ENCODE results near the gene ZIC1. TPM values are rescaled to one million over a fixed set of nuclear protein-coding genes. Genes with fewer than 3 reads are reported as not detected.

Gene ZIC1
- total and polyA plus RNA-seq, 4 donors, result under 0.01 to 0.10 TPM; not detected in 2

GRCh38 chr3:147400999-147401398 lies 8.2 kb upstream of the ZIC1 start:
- TF ChIP-seq CTCF (IDR thresholded peaks at IDR 0.05; ENCODE audit: control extremely low read depth, extremely low read depth), result no peak
- H3K27ac ChIP-seq (ENCODE audit: low read depth in 1 of 2, low read length in 1 of 2), result no peak overlapping the region
- H3K27me3 ChIP-seq (ENCODE audit: control insufficient read depth in 3 of 3, insufficient read depth in 3 of 3, low read length in 2 of 3), result peaks cover 10 to 100% (median 90%) of the 10 kb centered on the region in 3 donors
- DNase-seq, result no peak
- H3K9ac ChIP-seq (ENCODE audit: insufficient read depth in 1 of 2, low read length in 2 of 2), result no peak overlapping the region
- no peak for ATAC-seq (ENCODE audit: insufficient read depth, low FRiP score)
- no peak overlapping the region for H3K4me3 ChIP-seq
- 27 to 41% methylated on average over 1 of the region's 1 CpG for WGBS, 2 donors
- no peaks in the 10 kb centered on the region for H3K36me3 ChIP-seq (ENCODE audit: control insufficient read depth in 4 of 4, insufficient read depth in 4 of 4, low read length in 4 of 4)
- H3K4me1 ChIP-seq (ENCODE audit: control insufficient read depth in 5 of 5, insufficient read depth in 5 of 5, low read length in 5 of 5), result peaks cover 0 to 11% (median 6%) of the 10 kb centered on the region in 5 donors
- H3K9me3 ChIP-seq (ENCODE audit: control insufficient read depth in 4 of 4, insufficient read depth in 3 of 4, low read length in 3 of 4), result peaks cover 0 to 26% (median 0%) of the 10 kb centered on the region in 4 donors

- H3K9me3 ChIP-seq (ENCODE audit: control insufficient read depth in 4 of 4, insufficient read depth in 3 of 4, low read length in 3 of 4), result peaks cover 0 to 26% (median 0%) of the 10 kb centered on the region in 4 donors
- H3K27me3 ChIP-seq (ENCODE audit: control insufficient read depth in 3 of 3, insufficient read depth in 3 of 3, low read length in 2 of 3), result peaks cover 7 to 100% (median 90%) of the 10 kb centered on the region in 3 donors
- 32% methylated on average over 1 of the region's 1 CpG for WGBS, 2 donors
- no peaks in the 10 kb centered on the region for H3K36me3 ChIP-seq (ENCODE audit: control insufficient read depth in 4 of 4, insufficient read depth in 4 of 4, low read length in 4 of 4)
- DNase-seq (no peak), ATAC-seq (ENCODE audit: insufficient read depth, low FRiP score) (no peak)
- peaks cover 0 to 11% (median 6%) of the 10 kb centered on the region in 5 donors for H3K4me1 ChIP-seq (ENCODE audit: control insufficient read depth in 5 of 5, insufficient read depth in 5 of 5, low read length in 5 of 5)
- no peak overlapping the region for H3K4me3 ChIP-seq
- no peak overlapping the region for H3K9ac ChIP-seq (ENCODE audit: insufficient read depth in 1 of 2, low read length in 2 of 2)
- no peak for TF ChIP-seq CTCF (IDR thresholded peaks at IDR 0.05; ENCODE audit: control extremely low read depth, extremely low read depth)
- H3K27ac ChIP-seq (ENCODE audit: low read depth in 1 of 2, low read length in 1 of 2), result no peak overlapping the region
Measured at GRCh38 chr3:147401421-147401820, 7.7 kb upstream of the ZIC1 start.

GRCh38 chr3:147402159-147402558 lies 7.0 kb upstream of the ZIC1 start:
- H3K27ac ChIP-seq (ENCODE audit: low read depth in 1 of 2, low read length in 1 of 2), result no peak overlapping the region
- ATAC-seq (ENCODE audit: insufficient read depth, low FRiP score), result no peak
- DNase-seq, result no peak
- no peak for TF ChIP-seq CTCF (IDR thresholded peaks at IDR 0.05; ENCODE audit: control extremely low read depth, extremely low read depth)
- H3K36me3 ChIP-seq (ENCODE audit: control insufficient read depth in 4 of 4, insufficient read depth in 4 of 4, low read length in 4 of 4), result no peaks in the 10 kb centered on the region
- H3K27me3 ChIP-seq (ENCODE audit: control insufficient read depth in 3 of 3, insufficient read depth in 3 of 3, low read length in 2 of 3), result peaks cover 6 to 100% (median 92%) of the 10 kb centered on the region in 3 donors
- peaks cover 0 to 9% (median 6%) of the 10 kb centered on the region in 5 donors for H3K4me1 ChIP-seq (ENCODE audit: control insufficient read depth in 5 of 5, insufficient read depth in 5 of 5, low read length in 5 of 5)
- no peak overlapping the region for H3K9ac ChIP-seq (ENCODE audit: insufficient read depth in 1 of 2, low read length in 2 of 2)
- WGBS, 2 donors, result 20 to 27% methylated on average over 5 of the region's 5 CpGs
- H3K4me3 ChIP-seq, result no peak overlapping the region
- H3K9me3 ChIP-seq (ENCODE audit: control insufficient read depth in 4 of 4, insufficient read depth in 3 of 4, low read length in 3 of 4), result peaks cover 0 to 22% (median 0%) of the 10 kb centered on the region in 4 donors

GRCh38 chr3:147403511-147403910 lies 5.7 kb upstream of the ZIC1 start:
- TF ChIP-seq CTCF (IDR thresholded peaks at IDR 0.05; ENCODE audit: control extremely low read depth, extremely low read depth), result no peak
- no peak overlapping the region for H3K9ac ChIP-seq (ENCODE audit: insufficient read depth in 1 of 2, low read length in 2 of 2)
- no peak for ATAC-seq (ENCODE audit: insufficient read depth, low FRiP score)
- no peaks in the 10 kb centered on the region for H3K36me3 ChIP-seq (ENCODE audit: control insufficient read depth in 4 of 4, insufficient read depth in 4 of 4, low read length in 4 of 4)
- no peak overlapping the region for H3K27ac ChIP-seq (ENCODE audit: low read depth in 1 of 2, low read length in 1 of 2)
- peaks cover 0 to 1% (median 0%) of the 10 kb centered on the region in 5 donors for H3K4me1 ChIP-seq (ENCODE audit: control insufficient read depth in 5 of 5, insufficient read depth in 5 of 5, low read length in 5 of 5)
- H3K4me3 ChIP-seq, result no peak overlapping the region
- H3K27me3 ChIP-seq (ENCODE audit: control insufficient read depth in 3 of 3, insufficient read depth in 3 of 3, low read length in 2 of 3), result peaks cover 6 to 100% (median 92%) of the 10 kb centered on the region in 3 donors
- DNase-seq, result no peak
- peaks cover 0 to 19% (median 0%) of the 10 kb centered on the region in 4 donors for H3K9me3 ChIP-seq (ENCODE audit: control insufficient read depth in 4 of 4, insufficient read depth in 3 of 4, low read length in 3 of 4)
- 49 to 54% methylated on average over 5 of the region's 5 CpGs for WGBS, 2 donors

Measured in lung (tissue), 12 donors.